B cell (primary cell): ENCODE data around the gene INSRR. TPM values are rescaled to one million over a fixed set of nuclear protein-coding genes. Genes with fewer than 3 reads are reported as not detected.

ENCODE experiments used
- ATAC-seq: fragments of 200-7000 bp; cut with Tn5 transposase; one replicate; pipeline ENCODE4 v1.10.0; 2021; ENCODE audit warnings: low read depth, mild to moderate bottlenecking, moderate number of reproducible peaks, moderate library complexity
- CTCF ChIA-PET: fragments of 350-600 bp; sonication (Branson Sonifier 250); formaldehyde crosslinking; loops from one replicate; lab custom pipeline; 2021; ENCODE audit warnings: antibody characterized with exemption, inconsistent platforms; lab: Charles Lee
- POLR2A ChIA-PET: fragments of 350-600 bp; sonication (Branson Sonifier 250); formaldehyde crosslinking; loops from one replicate; lab custom pipeline; 2021; ENCODE audit warnings: antibody characterized with exemption; lab: Charles Lee
- DNase-seq: peaks from one replicate; pipeline ENCODE4 v3.0.0; 2013
- H2AFZ ChIP-seq: 2 replicates; pipeline ENCODE4 v1.6.1; 2012; ENCODE audit warnings: mild to moderate bottlenecking, low read depth, low read length; ENCODE audit not compliant: insufficient read depth, poor library complexity, severe bottlenecking
- H3K27ac ChIP-seq, 2 donors: 1 replicate in 1 of 2; 2 replicates in 1 of 2; pipeline ENCODE4 v1.5.1; 2012 to 2013; ENCODE audit warnings: low read length in 2 of 2, mild to moderate bottlenecking in 2 of 2, moderate library complexity in 1 of 2
- H3K27me3 ChIP-seq, 4 experiments: fragments of 200-600 bp in 1 of 4; sonication (generic) in 1 of 4; replicated peaks in 1 of 4; 1 replicate in 2 of 4; 2 replicates in 2 of 4; pipeline versions ENCODE4 v1.6.1 to v1.7.0; 2013 to 2016; ENCODE audit warnings: low read length in 3 of 4, mild to moderate bottlenecking in 2 of 4, mixed read lengths in 1 of 4, moderate library complexity in 1 of 4; ENCODE audit not compliant: insufficient read depth in 4 of 4, control insufficient read depth in 3 of 4; ENCODE audit errors: control extremely low read depth in 1 of 4
- H3K36me3 ChIP-seq, 2 experiments: replicated peaks in 1 of 2; 1 replicate in 1 of 2; 2 replicates in 1 of 2; pipeline versions ENCODE4 v1.6.1 to v1.7.1; 2013; ENCODE audit warnings: low read length in 1 of 2; ENCODE audit not compliant: insufficient read depth in 2 of 2, control insufficient read depth in 1 of 2; ENCODE audit errors: control extremely low read depth in 1 of 2, extremely low read depth in 1 of 2
- H3K4me1 ChIP-seq, 2 donors: fragments of 200-600 bp in 1 of 2; sonication (generic) in 1 of 2; 1 replicate in 1 of 2; 2 replicates in 1 of 2; pipeline versions ENCODE4 v1.5.1 to v1.6.1; 2013 to 2017; ENCODE audit warnings: low read length in 2 of 2; ENCODE audit not compliant: control insufficient read depth in 2 of 2, insufficient read depth in 2 of 2
- H3K4me2 ChIP-seq: replicated peaks from 2 replicates; pipeline ENCODE3; 2012; ENCODE audit warnings: mild to moderate bottlenecking, low read depth, low read length; ENCODE audit not compliant: poor library complexity, severe bottlenecking
- H3K4me3 ChIP-seq, 5 experiments: fragments of 200-600 bp in 1 of 5; sonication (generic) in 1 of 5; 1 replicate in 3 of 5; 2 replicates in 2 of 5; pipeline versions ENCODE4 v1.5.1 to v1.7.0; 2011 to 2016; ENCODE audit warnings: low read length in 4 of 5, mild to moderate bottlenecking in 4 of 5, low read depth in 2 of 5, control low read depth in 1 of 5, moderate library complexity in 1 of 5; ENCODE audit not compliant: insufficient read depth in 1 of 5; ENCODE audit errors: control extremely low read depth in 1 of 5, extremely low read depth in 1 of 5
- H3K79me2 ChIP-seq: fragments of 200-600 bp; sonication (generic); one replicate; pipeline ENCODE4 v1.6.0; 2016; ENCODE audit warnings: low read length; ENCODE audit not compliant: control insufficient read depth, insufficient read depth
- H3K9ac ChIP-seq: fragments of 200-600 bp; sonication (generic); 2 replicates; pipeline ENCODE4 v1.6.1; 2017; ENCODE audit warnings: mild to moderate bottlenecking, low read length, moderate library complexity
- H3K9me3 ChIP-seq, 3 donors: one replicate each; pipeline versions ENCODE4 v1.6.1 to v1.7.1; 2013; ENCODE audit warnings: low read length in 2 of 3; ENCODE audit not compliant: control insufficient read depth in 2 of 3, insufficient read depth in 1 of 3; ENCODE audit errors: control extremely low read depth in 1 of 3
- H4K20me1 ChIP-seq: 2 replicates; pipeline ENCODE4 v1.6.0; 2012; ENCODE audit warnings: mild to moderate bottlenecking, low read length; ENCODE audit not compliant: insufficient read depth, control insufficient read depth, poor library complexity, severe bottlenecking
- H3K27ac Mint-ChIP-seq: one replicate; pipeline ENCODE4 v1.8.0; 2021; ENCODE audit warnings: mixed read lengths
- H3K27me3 Mint-ChIP-seq: one replicate; pipeline ENCODE4 v1.8.0; 2021; ENCODE audit warnings: mixed read lengths
- H3K4me1 Mint-ChIP-seq: one replicate; pipeline ENCODE4 v1.8.0; 2021; ENCODE audit warnings: mixed read lengths
- H3K4me3 Mint-ChIP-seq: one replicate; pipeline ENCODE4 v1.8.0; 2021; ENCODE audit warnings: mixed read lengths
- H3K9me3 Mint-ChIP-seq: one replicate; pipeline ENCODE4 v1.8.0; 2022; ENCODE audit warnings: mixed read lengths; ENCODE audit not compliant: insufficient read depth
- EZH2 ChIP-seq: IDR thresholded peaks from 2 replicates; pipeline ENCODE4 v1.6.1; 2012; ENCODE audit warnings: borderline replicate concordance, low read depth, mild to moderate bottlenecking, moderate library complexity, low read length; ENCODE audit not compliant: insufficient read depth, poor library complexity, severe bottlenecking
- WGBS: methylation state at CpG from one replicate; pipeline ENCODE4 v1.1.5; 2013; ENCODE audit warnings: missing lambda C conversion rate; ENCODE audit not compliant: insufficient coverage; 5-methylcytosine and 5-hydroxymethylcytosine counted together
- intact Hi-C: fragments of 100-400 bp; cut with micrococcal nuclease; formaldehyde crosslinking; loops from one replicate; pipeline ENCODE4 v1.10.0; 2022
- polyA plus RNA-seq: library from polyadenylated mRNA; depleted of rRNA; stranded (reverse); fragments of >200 nt; gene quantifications from 2 replicates; pipeline ENCODE4 v1.2.3, GENCODE V29; 2012
- total RNA-seq, 2 donors: library from RNA; stranded (reverse); fragments of 120-200 nt in 1 of 2; gene quantifications; 1 replicate in 1 of 2; 2 replicates in 1 of 2; pipeline versions ENCODE4 v1.2.3 to v1.2.4, GENCODE V29; 2013 to 2022
- TF ChIP-seq, protein P1 (sequence below): fragments of 200-600 bp; IDR thresholded peaks from one replicate; pipeline ENCODE4 v1.8.0; 2022; ENCODE audit warnings: antibody characterized with exemption, mild to moderate bottlenecking

INSRR gene
- total and polyA plus RNA-seq, 2 donors (not counting 1 experiment from before 2014, with no cell fraction given): not detected

DNA sequence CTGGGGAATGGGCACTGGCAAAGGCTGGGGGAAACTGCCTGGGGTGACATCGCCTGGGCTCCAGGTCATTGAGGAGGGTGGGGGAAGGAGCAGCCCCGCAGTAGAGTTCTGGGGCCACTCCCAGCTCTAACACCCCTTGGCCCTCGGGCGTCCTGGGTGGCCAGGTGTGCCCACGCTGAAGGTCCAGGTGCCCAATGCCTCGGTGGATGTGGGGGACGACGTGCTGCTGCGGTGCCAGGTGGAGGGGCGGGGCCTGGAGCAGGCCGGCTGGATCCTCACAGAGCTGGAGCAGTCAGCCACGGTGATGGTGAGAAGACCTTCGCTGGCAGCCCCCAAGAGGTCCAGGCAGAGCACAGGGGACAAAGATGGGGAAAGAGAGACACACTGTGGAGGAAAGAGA is 9.4 kb upstream of the INSRR start:
- Mint-ChIP-seq H3K4me3 (no peak overlapping the region), H3K4me1 (no peaks in the 10 kb centered on the region), H3K27ac (no peak overlapping the region), H3K9me3 (no peaks in the 10 kb centered on the region), H3K27me3 (peaks cover 40% of the 10 kb centered on the region)
- Histone ChIP-seq H3K4me1 (no peaks in the 10 kb centered on the region), H3K36me3 (no peaks in the 10 kb centered on the region), H4K20me1 (no peaks in the 10 kb centered on the region), H3K9ac (no peak overlapping the region), H3K27me3 (peaks cover 0 to 37% (median 8%) of the 10 kb centered on the region in 4 experiments), H3K79me2 (no peaks in the 10 kb centered on the region), H3K9me3 (no peaks in the 10 kb centered on the region), H2AFZ (no peak overlapping the region), H3K4me3 (no peak overlapping the region), H3K4me2 (no peak overlapping the region), H3K27ac (no peak overlapping the region)
- ATAC-seq (no peak), DNase-seq (no peak)
- ChIA-PET POLR2A (no interaction called here), CTCF (interaction anchor here (1.0 kb wide), 1 partner anchor 8 kb away, joined by 4 read pairs; no protein-coding TSS in a partner anchor)
- intact Hi-C loops: no loop called here
- TF ChIP-seq, protein P1, sequence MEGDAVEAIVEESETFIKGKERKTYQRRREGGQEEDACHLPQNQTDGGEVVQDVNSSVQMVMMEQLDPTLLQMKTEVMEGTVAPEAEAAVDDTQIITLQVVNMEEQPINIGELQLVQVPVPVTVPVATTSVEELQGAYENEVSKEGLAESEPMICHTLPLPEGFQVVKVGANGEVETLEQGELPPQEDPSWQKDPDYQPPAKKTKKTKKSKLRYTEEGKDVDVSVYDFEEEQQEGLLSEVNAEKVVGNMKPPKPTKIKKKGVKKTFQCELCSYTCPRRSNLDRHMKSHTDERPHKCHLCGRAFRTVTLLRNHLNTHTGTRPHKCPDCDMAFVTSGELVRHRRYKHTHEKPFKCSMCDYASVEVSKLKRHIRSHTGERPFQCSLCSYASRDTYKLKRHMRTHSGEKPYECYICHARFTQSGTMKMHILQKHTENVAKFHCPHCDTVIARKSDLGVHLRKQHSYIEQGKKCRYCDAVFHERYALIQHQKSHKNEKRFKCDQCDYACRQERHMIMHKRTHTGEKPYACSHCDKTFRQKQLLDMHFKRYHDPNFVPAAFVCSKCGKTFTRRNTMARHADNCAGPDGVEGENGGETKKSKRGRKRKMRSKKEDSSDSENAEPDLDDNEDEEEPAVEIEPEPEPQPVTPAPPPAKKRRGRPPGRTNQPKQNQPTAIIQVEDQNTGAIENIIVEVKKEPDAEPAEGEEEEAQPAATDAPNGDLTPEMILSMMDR: no peak
- TF ChIP-seq EZH2: no peak
- 86% methylated on average over 13 of the region's 13 CpGs for WGBS

DNA sequence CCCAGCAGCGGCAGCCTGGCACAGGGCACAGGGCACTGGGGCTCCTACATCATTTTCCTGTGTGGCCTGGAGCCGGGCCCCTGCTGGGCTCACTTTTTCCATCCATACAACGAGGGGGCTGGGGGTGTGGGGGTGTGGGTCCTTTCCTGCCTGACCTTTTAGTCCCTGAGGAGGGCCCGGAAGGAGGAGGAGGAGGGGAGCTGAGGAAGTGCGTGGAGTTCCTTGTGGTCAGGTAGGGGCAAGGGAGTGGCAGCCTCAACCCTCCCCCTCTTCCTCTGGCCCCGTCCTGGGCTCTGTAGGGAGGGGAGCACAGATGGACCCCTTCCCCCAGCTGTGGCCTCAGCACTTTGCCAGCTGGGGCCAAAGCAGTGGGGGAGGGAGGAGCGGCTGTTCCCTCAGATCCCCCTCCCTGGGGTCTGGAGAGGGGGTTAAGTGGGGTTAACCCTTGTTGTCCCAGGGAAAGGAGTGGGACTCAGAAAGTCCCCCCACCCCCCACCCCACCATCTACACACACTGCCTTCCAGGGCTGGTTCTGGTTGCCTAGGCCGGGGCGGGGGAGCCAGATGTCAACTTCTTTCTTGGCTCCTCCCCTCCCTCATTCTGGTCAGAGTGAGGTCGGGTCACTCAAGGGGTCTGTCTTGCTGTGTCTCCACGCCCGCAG is 7.5 kb upstream of the INSRR start:
- DNase-seq (no peak), ATAC-seq (no peak)
- H3K4me3 Mint-ChIP-seq: no peak overlapping the region
- intact Hi-C loops: no loop called here
- ChIA-PET CTCF (no interaction called here), POLR2A (no interaction called here)
- H3K27me3 Mint-ChIP-seq: peaks cover 50% of the 10 kb centered on the region
- peaks cover 3% of the 10 kb centered on the region for H3K4me1 Mint-ChIP-seq
- H3K9ac ChIP-seq: no peak overlapping the region
- no peaks in the 10 kb centered on the region for H4K20me1 ChIP-seq
- H3K79me2 ChIP-seq: no peaks in the 10 kb centered on the region
- no peaks in the 10 kb centered on the region for H3K9me3 ChIP-seq
- H2AFZ ChIP-seq: no peak overlapping the region
- no peak overlapping the region for H3K4me3 ChIP-seq
- H3K36me3 ChIP-seq: no peaks in the 10 kb centered on the region
- no peak overlapping the region for H3K27ac Mint-ChIP-seq
- no peak overlapping the region for H3K27ac ChIP-seq
- no peak overlapping the region for H3K4me2 ChIP-seq
- TF ChIP-seq, protein P1: no peak
- TF ChIP-seq EZH2: no peak
- H3K4me1 ChIP-seq: peaks cover 1 to 8% of the 10 kb centered on the region in 2 donors
- no peaks in the 10 kb centered on the region for H3K9me3 Mint-ChIP-seq
- H3K27me3 ChIP-seq: peaks cover 0 to 53% (median 23%) of the 10 kb centered on the region in 4 experiments
- whole genome bisulfite sequencing: 87% methylated on average over 5 of the region's 12 CpGs
